Right lobe of liver (tissue), 6 donors: ENCODE data around the gene PRAMEF5. TPM values are rescaled to one million over a fixed set of nuclear protein-coding genes. Genes with fewer than 3 reads are reported as not detected.
"Not testable (repeated sequence)": the region's sequence is repeated elsewhere in the genome, so short reads cannot be mapped to it uniquely, and the experiment has no call there.

Experiments
- ATAC-seq, 4 donors: fragments of 200-7000 bp; cut with Tn5 transposase; one replicate each; pipeline ENCODE4 v1.9.1; 2020; ENCODE audit warnings: mild to moderate bottlenecking in 4 of 4, moderate library complexity in 4 of 4
- DNase-seq, 3 donors: peaks; one replicate each; pipeline ENCODE4 v3.0.0-alpha.2; 2020
- H3K27ac ChIP-seq, 3 donors: fragments of 200-600 bp; one replicate each; pipeline ENCODE4 v1.8.0; 2022
- H3K27me3 ChIP-seq, 2 donors: fragments of 200-600 bp; one replicate each; pipeline ENCODE4 v1.8.0; 2022
- H3K36me3 ChIP-seq, 4 donors: fragments of 200-600 bp; sonication (generic) in 1 of 4; one replicate each; pipeline versions ENCODE4 v1.5.1 to v1.8.0; 2017 to 2022; ENCODE audit warnings: control low read depth in 1 of 4
- H3K4me1 ChIP-seq, 4 donors: fragments of 200-600 bp; sonication (generic) in 1 of 4; one replicate each; pipeline versions ENCODE4 v1.5.1 to v1.8.0; 2017 to 2022; ENCODE audit warnings: control low read depth in 1 of 4
- H3K4me3 ChIP-seq, 3 donors: fragments of 200-600 bp; one replicate each; pipeline ENCODE4 v1.8.0; 2022
- H3K9me3 ChIP-seq, 4 donors: fragments of 200-600 bp; sonication (generic) in 1 of 4; one replicate each; pipeline versions ENCODE4 v1.5.1 to v1.8.0; 2017 to 2022; ENCODE audit warnings: control low read depth in 1 of 4
- POLR2A ChIP-seq: fragments of 450-650 bp; IDR thresholded peaks from one replicate; pipeline ENCODE4 v1.6.1; 2017; ENCODE audit warnings: antibody characterized with exemption, mild to moderate bottlenecking
- WGBS: methylation state at CpG from one replicate; pipeline ENCODE4 v1.1.6; 2018; ENCODE audit warnings: low coverage, low lambda C conversion rate; ENCODE audit not compliant: insufficient coverage; ENCODE audit errors: missing lambda C conversion rate; 5-methylcytosine and 5-hydroxymethylcytosine counted together
- intact Hi-C, 2 donors: fragments of 100-400 bp; cut with DNase I; formaldehyde crosslinking; loops; one replicate each; pipeline versions ENCODE4 v1.11.2 to v1.14.1; 2022
- total RNA-seq, 6 experiments: library from RNA; depleted of rRNA in 2 of 6; stranded (reverse); fragments of >200 nt in 2 of 6; fragmentation: NEBNext Ultra II Directional in 3 of 6; extraction: Animal tissue kit (Norgen Biotek cat#: 25700) in 3 of 6; gene quantifications; one replicate each; pipeline versions ENCODE4 v1.1.0 to v1.2.4, GENCODE V29; 2016 to 2023
- TF ChIP-seq, protein P1 (sequence below), 4 donors: fragments of 200-600 bp in 3 of 4; fragments of 450-650 bp in 1 of 4; IDR thresholded peaks; one replicate each; pipeline versions ENCODE4 v1.5.1 to v1.8.0; 2016 to 2022; ENCODE audit warnings: antibody characterized with exemption in 4 of 4, mild to moderate bottlenecking in 2 of 4
- donor health status: DM: no; HTN: yes; CAD: no.
- donor health status: DM: no; HTN: no; CAD: no.
- donor health status: DM: no; HTN: no; CAD: no.
- donor health status: DM: no; HTN: yes; CAD: no.
- donor health status: DM: no; HTN: yes; CAD: no.

Gene PRAMEF5
- total RNA-seq, 6 experiments from 2014 or later = not detected

DNA sequence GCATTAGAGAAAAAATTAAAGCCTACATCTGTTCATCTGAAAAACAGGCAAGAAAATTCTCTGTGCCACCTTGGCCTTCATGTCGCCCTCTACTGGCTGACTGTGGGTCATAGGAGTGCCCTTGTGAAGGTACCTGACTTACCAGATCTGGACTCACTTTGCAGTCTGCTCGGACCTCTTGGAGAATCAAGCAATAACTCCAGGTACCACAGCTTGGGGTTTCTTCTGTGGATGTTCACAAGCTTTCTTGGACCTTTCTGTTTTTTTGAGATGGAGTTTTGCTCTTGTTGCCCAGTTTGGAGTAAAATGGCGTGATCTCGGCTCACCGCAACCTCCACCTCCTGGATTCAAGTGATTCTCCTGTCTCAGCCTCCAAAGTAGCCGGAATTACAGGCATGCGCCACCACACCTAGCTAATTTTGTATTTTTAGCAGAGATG is 25.6 kb upstream of the PRAMEF5 start:
- peak in 2 of 3 donors; percentile 58 for DNase-seq
- Histone ChIP-seq H3K4me1 (no peaks in the 10 kb centered on the region), H3K27ac (no peak overlapping the region), H3K4me3 (no peak overlapping the region), H3K27me3 (no peaks in the 10 kb centered on the region), H3K36me3 (no peaks in the 10 kb centered on the region), H3K9me3 (no peaks in the 10 kb centered on the region)
- intact Hi-C loops = no loop called here
- WGBS = 67% methylated on average over 6 of the region's 7 CpGs
- peak; percentile 60 to 72 (median 67) for ATAC-seq
- TF ChIP-seq, protein P1, sequence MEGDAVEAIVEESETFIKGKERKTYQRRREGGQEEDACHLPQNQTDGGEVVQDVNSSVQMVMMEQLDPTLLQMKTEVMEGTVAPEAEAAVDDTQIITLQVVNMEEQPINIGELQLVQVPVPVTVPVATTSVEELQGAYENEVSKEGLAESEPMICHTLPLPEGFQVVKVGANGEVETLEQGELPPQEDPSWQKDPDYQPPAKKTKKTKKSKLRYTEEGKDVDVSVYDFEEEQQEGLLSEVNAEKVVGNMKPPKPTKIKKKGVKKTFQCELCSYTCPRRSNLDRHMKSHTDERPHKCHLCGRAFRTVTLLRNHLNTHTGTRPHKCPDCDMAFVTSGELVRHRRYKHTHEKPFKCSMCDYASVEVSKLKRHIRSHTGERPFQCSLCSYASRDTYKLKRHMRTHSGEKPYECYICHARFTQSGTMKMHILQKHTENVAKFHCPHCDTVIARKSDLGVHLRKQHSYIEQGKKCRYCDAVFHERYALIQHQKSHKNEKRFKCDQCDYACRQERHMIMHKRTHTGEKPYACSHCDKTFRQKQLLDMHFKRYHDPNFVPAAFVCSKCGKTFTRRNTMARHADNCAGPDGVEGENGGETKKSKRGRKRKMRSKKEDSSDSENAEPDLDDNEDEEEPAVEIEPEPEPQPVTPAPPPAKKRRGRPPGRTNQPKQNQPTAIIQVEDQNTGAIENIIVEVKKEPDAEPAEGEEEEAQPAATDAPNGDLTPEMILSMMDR (IDR thresholded peaks at IDR 0.05) = peak; percentile 25 to 77 (median 66)
- no peak for TF ChIP-seq POLR2A

GRCh38 chr1:13230096-13230495 is 23.9 kb upstream of the PRAMEF5 start:
- intact Hi-C loops, H3K36me3 ChIP-seq, H3K27ac ChIP-seq, ATAC-seq, H3K27me3 ChIP-seq, H3K4me3 ChIP-seq, H3K9me3 ChIP-seq: not testable (repeated sequence)
- DNase-seq = peak in 1 of 3 donors; percentile 4
- peaks cover 0 to 13% (median 0%) of the 10 kb centered on the region in 4 donors for H3K4me1 ChIP-seq
- WGBS = 70% methylated on average over 5 of the region's 5 CpGs

DNA sequence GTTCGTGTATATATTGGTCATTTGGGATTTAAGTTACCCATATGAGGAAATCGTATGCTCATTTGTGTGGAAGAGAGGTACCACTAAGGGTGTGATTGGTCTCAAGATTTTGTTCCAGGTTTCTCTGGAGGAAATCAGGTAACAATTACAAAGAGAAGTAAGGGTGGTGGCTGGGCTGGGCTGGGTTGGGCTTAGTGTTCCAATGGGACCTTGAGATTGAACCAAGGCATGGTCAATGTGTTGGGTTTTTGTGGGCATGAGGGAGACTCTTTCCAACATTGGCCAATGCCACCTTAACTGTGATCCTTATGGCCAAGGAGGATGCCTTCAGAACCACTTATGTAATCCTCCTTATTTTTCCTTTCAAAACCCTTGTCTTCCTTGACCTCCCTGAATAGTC is 23.4 kb upstream of the PRAMEF5 start:
- H3K9me3 ChIP-seq, intact Hi-C loops, H3K4me3 ChIP-seq, H3K36me3 ChIP-seq, ATAC-seq, H3K27ac ChIP-seq, H3K27me3 ChIP-seq: not testable (repeated sequence)
- DNase-seq = peak in 1 of 3 donors; percentile 12
- 80% methylated on average over 2 of the region's 2 CpGs for WGBS
- H3K4me1 ChIP-seq = peaks cover 0 to 13% (median 0%) of the 10 kb centered on the region in 4 donors

DNA sequence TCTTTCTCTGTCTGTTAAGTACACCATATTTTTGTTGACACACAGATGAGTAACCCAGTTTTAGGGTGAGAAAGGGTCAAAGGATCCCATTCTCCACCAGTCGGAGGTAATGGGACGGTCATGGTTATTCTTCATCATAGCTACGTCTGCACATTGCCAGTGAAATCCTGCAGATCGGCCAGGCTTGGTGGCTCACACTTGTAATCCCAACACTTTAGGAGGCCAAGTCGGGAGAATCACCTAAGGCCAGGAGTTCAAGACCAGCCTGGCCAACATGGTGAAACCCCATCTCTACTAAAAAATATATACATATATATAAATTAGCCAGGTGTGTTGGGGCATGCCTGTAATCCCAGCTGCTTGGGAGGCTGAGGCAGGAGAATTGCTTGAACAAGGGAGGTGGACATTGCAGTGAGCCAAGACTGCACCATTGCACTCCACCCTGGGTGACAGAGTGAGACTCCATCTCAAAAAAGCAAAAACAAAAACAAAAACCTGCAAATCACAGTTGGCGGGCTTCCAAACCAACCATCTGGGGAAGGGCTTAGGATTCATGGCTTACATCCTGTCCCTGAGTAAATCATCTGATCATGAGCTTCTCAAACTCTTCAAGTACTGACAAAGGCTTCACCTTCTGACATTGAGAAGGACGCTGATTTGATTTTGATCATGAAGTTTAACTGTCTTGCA is 22.8 kb upstream of the PRAMEF5 start:
- WGBS = 79% methylated on average over 7 of the region's 7 CpGs
- not testable (repeated sequence) for ATAC-seq

DNA sequence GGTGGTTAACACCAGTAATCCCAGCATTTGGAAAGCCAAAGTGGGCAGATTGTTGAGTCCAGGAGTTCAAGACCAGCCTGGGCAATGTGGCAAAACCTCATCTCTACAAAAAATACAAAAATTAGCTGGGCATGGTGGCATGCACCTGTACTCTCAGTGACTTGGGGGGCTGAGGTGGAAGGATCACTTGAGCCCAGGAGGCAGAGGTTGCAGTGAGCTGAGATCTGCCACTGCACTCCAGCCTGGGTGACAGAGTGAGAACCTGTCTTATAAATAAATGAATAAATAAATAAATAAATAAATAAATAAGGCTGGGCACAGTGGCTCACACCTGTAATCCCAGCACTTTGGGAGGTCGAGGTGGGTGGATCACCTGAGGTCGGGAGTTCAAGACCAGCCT is 21.9 kb upstream of the PRAMEF5 start:
- H3K27ac ChIP-seq, H3K36me3 ChIP-seq, H3K4me3 ChIP-seq, H3K27me3 ChIP-seq, ATAC-seq, intact Hi-C loops, H3K9me3 ChIP-seq: not testable (repeated sequence)
- WGBS = 43% methylated on average over 2 of the region's 2 CpGs
- DNase-seq = peak in 1 of 3 donors; percentile 22
- peaks cover 0 to 13% (median 0%) of the 10 kb centered on the region in 4 donors for H3K4me1 ChIP-seq

More for the DNA sequence above, 22.8 kb upstream of the PRAMEF5 start:
- intact Hi-C loops, H3K27me3 ChIP-seq, H3K27ac ChIP-seq, H3K9me3 ChIP-seq, H3K36me3 ChIP-seq, H3K4me3 ChIP-seq: not testable (repeated sequence)
- peaks cover 0 to 13% (median 0%) of the 10 kb centered on the region in 4 donors for H3K4me1 ChIP-seq
- DNase-seq = peak in 1 of 3 donors; percentile 21

GRCh38 chr1:13234057-13234456 is 19.9 kb upstream of the PRAMEF5 start:
- ATAC-seq = peak; percentile 78 to 87 (median 84)
- intact Hi-C loops, H3K9me3 ChIP-seq, H3K4me3 ChIP-seq, H3K27me3 ChIP-seq, H3K36me3 ChIP-seq: not testable (repeated sequence)
- DNase-seq = peak; percentile 32 to 76 (median 75)
- Histone ChIP-seq H3K4me1 (peaks cover 0 to 13% (median 0%) of the 10 kb centered on the region in 4 donors), H3K27ac (peak overlapping the region in 1 of 3 donors; percentile 66)
- 32% methylated on average over 1 of the region's 1 CpG for whole genome bisulfite sequencing

GRCh38 chr1:13237572-13237971 is 16.4 kb upstream of the PRAMEF5 start:
- ATAC-seq, H3K36me3 ChIP-seq, H3K27ac ChIP-seq, H3K27me3 ChIP-seq, H3K4me3 ChIP-seq, intact Hi-C loops, H3K9me3 ChIP-seq: not testable (repeated sequence)
- peak in 1 of 3 donors; percentile 43 for DNase-seq
- WGBS = 64% methylated on average over 4 of the region's 4 CpGs
- peaks cover 0 to 13% (median 0%) of the 10 kb centered on the region in 4 donors for H3K4me1 ChIP-seq

GRCh38 chr1:13239633-13240032 is 14.4 kb upstream of the PRAMEF5 start:
- DNase-seq, H3K9me3 ChIP-seq, H3K4me1 ChIP-seq, H3K27me3 ChIP-seq, ATAC-seq, H3K36me3 ChIP-seq, H3K27ac ChIP-seq, intact Hi-C loops, H3K4me3 ChIP-seq: not testable (repeated sequence)
- WGBS = 72% methylated on average over 4 of the region's 4 CpGs

GRCh38 chr1:13243536-13244263 is 10.3 kb upstream of the PRAMEF5 start:
- H3K27me3 ChIP-seq, H3K4me1 ChIP-seq, H3K27ac ChIP-seq, H3K36me3 ChIP-seq, H3K4me3 ChIP-seq, ATAC-seq, H3K9me3 ChIP-seq, intact Hi-C loops: not testable (repeated sequence)
- DNase-seq = peak in 1 of 3 donors; percentile 23
- 80% methylated on average over 9 of the region's 9 CpGs for whole genome bisulfite sequencing

GRCh38 chr1:13245841-13246553 is 8.0 kb upstream of the PRAMEF5 start:
- DNase-seq = peak in 1 of 3 donors; percentile 37
- H3K36me3 ChIP-seq, intact Hi-C loops, H3K4me1 ChIP-seq, H3K9me3 ChIP-seq, H3K4me3 ChIP-seq, H3K27ac ChIP-seq, H3K27me3 ChIP-seq, ATAC-seq: not testable (repeated sequence)
- 53% methylated on average over 4 of the region's 5 CpGs for WGBS
